ENCODE measurements around the gene MPPED1.

DNA sequence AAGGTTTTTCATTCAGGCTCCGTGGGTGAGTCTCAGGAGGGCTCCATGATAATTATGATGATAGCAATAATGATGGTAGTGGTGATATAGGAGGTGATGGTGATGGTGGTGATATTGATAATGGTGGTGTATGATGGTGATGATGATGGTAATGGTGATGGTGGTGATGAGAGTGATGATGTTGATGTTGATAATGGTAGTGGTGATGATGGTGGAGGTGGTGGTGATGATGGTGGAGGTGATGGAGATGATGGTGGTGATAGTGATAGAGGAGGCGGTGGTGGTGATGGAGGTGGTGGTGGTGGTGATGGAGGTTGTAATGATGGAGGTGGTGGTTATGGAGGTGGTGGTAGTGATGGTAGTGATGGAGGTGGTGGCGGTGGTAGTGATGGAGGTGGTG, 79.4 kb downstream of the MPPED1 start:
- TF ChIP-seq, protein P1, sequence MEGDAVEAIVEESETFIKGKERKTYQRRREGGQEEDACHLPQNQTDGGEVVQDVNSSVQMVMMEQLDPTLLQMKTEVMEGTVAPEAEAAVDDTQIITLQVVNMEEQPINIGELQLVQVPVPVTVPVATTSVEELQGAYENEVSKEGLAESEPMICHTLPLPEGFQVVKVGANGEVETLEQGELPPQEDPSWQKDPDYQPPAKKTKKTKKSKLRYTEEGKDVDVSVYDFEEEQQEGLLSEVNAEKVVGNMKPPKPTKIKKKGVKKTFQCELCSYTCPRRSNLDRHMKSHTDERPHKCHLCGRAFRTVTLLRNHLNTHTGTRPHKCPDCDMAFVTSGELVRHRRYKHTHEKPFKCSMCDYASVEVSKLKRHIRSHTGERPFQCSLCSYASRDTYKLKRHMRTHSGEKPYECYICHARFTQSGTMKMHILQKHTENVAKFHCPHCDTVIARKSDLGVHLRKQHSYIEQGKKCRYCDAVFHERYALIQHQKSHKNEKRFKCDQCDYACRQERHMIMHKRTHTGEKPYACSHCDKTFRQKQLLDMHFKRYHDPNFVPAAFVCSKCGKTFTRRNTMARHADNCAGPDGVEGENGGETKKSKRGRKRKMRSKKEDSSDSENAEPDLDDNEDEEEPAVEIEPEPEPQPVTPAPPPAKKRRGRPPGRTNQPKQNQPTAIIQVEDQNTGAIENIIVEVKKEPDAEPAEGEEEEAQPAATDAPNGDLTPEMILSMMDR (conservative IDR thresholded peaks at IDR 0.05; ENCODE audit: low read length): no peak
- no peak for TF ChIP-seq EZH2phosphoT487 (IDR thresholded peaks at IDR 0.05; ENCODE audit: borderline replicate concordance)

Measured in Loucy (cell line).